GM12874 (cell line): ENCODE results near the gene SLC13A2.

Source experiments
- TF ChIP-seq, protein P1 (sequence below): IDR thresholded peaks from 2 replicates; pipeline ENCODE4 v1.5.1; 2011; ENCODE audit warnings: low read depth, mild to moderate bottlenecking, control low read depth, low read length, moderate library complexity; ENCODE audit not compliant: insufficient read depth

SLC13A2 gene

GRCh38 chr17:28469376-28469775, 4.1 kb upstream of the SLC13A2 start:
- TF ChIP-seq, protein P1, sequence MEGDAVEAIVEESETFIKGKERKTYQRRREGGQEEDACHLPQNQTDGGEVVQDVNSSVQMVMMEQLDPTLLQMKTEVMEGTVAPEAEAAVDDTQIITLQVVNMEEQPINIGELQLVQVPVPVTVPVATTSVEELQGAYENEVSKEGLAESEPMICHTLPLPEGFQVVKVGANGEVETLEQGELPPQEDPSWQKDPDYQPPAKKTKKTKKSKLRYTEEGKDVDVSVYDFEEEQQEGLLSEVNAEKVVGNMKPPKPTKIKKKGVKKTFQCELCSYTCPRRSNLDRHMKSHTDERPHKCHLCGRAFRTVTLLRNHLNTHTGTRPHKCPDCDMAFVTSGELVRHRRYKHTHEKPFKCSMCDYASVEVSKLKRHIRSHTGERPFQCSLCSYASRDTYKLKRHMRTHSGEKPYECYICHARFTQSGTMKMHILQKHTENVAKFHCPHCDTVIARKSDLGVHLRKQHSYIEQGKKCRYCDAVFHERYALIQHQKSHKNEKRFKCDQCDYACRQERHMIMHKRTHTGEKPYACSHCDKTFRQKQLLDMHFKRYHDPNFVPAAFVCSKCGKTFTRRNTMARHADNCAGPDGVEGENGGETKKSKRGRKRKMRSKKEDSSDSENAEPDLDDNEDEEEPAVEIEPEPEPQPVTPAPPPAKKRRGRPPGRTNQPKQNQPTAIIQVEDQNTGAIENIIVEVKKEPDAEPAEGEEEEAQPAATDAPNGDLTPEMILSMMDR: no peak

DNA sequence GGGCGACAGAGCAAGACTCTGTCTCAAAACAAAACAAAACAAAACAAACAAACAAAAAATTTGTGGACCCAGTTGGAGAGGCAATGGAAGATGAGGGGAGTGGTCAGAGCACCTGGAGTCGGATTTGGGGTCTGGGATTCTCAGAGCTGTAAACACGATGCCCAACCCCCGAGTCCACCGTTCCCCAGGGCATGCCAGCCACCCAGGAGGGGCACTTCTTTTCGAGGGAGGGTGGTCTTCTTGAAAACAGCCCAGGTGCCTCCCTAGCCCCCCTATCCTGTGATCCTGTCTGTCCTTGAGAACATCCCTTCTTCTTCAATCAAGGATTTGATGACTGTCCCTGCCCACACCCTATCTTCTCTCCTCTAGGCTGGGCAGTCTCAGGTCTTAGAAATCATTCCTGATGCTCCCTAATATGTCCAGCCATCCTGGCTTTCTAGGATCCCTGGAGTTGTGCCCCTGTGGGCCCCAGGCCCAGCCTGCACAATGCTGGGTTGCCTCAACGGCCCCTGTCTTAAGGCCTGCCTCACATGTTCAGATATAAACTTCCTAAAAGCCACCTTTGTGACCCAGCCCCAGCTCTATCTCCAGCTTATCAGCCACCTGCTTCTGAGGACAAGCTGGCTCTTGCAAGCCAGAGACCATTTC, 3.1 kb upstream of the SLC13A2 start:
- TF ChIP-seq, protein P1: no peak

DNA sequence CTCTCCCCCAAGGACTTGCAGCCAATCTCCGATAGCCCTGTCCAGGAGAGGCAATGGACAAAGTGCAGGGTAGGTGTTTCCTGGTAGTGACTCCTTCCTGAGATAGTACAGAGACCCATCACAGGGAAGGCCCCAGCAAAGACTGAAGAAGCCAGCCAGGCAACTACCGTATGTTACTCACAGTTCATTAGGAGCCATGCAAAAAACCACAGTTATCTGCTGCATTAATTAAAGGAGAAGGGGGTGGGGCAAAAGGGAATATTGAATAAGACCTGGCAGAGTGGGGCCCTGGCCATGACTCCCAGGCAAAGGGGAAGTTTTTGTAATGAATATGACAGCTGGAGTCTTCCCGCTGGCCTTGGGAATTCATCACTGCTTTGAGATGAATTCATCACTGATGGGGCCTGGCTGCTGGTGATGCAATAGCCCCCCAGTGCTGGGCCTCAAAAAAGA, 2.5 kb upstream of the SLC13A2 start:
- TF ChIP-seq, protein P1: no peak

GRCh38 chr17:28471531-28472342, 1.7 kb upstream of the SLC13A2 start:
- TF ChIP-seq, protein P1: no peak

DNA sequence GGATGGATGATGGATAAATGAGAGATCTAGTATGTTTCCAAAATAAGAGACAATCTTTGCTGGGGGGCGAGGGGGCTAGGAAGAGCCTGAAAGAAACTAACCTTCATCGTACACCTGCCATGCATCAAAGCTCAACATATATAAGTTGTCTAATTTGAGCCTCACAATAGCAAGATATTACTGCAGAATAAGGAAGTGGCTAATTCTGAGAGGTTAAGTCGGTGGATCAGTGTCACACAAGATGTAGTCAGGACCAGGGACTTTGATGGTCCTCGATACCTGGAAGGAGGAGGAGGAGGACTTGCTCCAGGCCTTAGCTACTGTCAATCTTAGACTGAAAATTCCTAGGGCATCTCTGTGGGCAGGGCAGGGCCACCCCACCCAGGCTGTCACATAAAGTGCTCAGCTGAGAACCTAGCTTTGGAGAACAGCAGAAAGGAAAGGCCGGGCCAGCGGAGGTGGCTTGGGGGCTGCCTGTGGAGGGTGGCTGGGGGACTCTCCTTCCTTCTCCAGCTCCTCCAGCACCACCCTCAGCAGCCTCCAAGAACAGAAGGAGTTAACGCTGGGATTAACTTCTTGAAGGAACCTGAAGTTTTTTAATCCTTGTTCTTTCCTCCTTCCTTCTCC, 460 bp upstream of the SLC13A2 start:
- TF ChIP-seq, protein P1: no peak

GRCh38 chr17:28474111-28474531, 677 bp downstream of the SLC13A2 start:
- TF ChIP-seq, protein P1: no peak
